ENCODE data around the gene PDLIM3. TPM values are rescaled to one million over a fixed set of nuclear protein-coding genes. Genes with fewer than 3 reads are reported as not detected.

PDLIM3 gene
- total and polyA plus RNA-seq, 2 of the 4 experiments (the other 2 are of a cell fraction) = 6.4 to 11.7 TPM

DNA sequence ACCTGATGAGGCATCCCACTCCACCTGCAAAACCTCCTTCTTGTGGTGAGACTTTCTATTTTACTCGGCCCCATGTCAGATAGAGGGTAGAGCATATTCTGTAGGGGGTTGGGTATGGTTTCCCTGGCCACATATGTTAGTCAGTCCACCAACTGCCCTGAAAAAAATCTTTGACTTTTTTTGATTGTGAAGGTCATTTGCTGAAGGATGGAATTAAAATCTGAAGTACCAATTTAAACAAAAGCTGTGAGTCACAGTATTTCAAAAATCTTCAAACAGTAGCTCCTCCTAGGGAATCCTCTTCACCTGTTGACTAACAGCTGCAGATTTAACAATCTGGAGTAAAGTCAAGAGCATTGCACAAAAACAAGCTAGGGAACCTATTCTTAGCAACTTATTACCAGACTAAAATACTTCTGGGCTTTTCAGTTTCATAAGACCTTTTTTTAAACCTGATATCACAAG lies 55.8 kb downstream of the PDLIM3 start:
- Histone ChIP-seq H4K5ac (ENCODE audit: low read depth, low read length) (no peak overlapping the region), H3K4me2 (ENCODE audit: low read depth, low read length) (no peak overlapping the region), H3K18ac (ENCODE audit: low read depth, low read length) (no peak overlapping the region), H3K14ac (replicated peaks; ENCODE audit: low read depth, low read length) (no peak overlapping the region), H4K91ac (ENCODE audit: insufficient read depth, low read depth, low read length) (no peak overlapping the region), H2BK120ac (ENCODE audit: low read depth, low read length) (no peak overlapping the region), H3K9ac (ENCODE audit: low read depth, low read length) (no peak overlapping the region), H3K27me3 (ENCODE audit: control insufficient read depth, insufficient read depth, low read length) (peaks cover 17% of the 10 kb centered on the region), H2AK9ac (replicated peaks; ENCODE audit: low read depth, low read length, poor library complexity) (no peak overlapping the region), H3K27ac (ENCODE audit: insufficient read depth, low read length) (no peak overlapping the region), H2BK20ac (ENCODE audit: low read depth, low read length) (no peak overlapping the region), H2AK5ac (ENCODE audit: low read depth, low read length) (no peak overlapping the region), H3K9me1 (ENCODE audit: insufficient read depth, low read length) (no peaks in the 10 kb centered on the region), H3K56ac (ENCODE audit: extremely low read depth, insufficient read depth, low read length) (no peak overlapping the region), H3K4me3 (ENCODE audit: insufficient read depth, low read depth, low read length) (no peak overlapping the region), H3K4me1 (ENCODE audit: control insufficient read depth, insufficient read depth, low read length) (no peaks in the 10 kb centered on the region), H3K4ac (ENCODE audit: low read depth, low read length) (no peak overlapping the region), H3K9me3 (ENCODE audit: control insufficient read depth, insufficient read depth, low read length) (no peaks in the 10 kb centered on the region), H3K36me3 (ENCODE audit: control insufficient read depth, insufficient read depth, low read length) (no peaks in the 10 kb centered on the region), H4K20me1 (ENCODE audit: insufficient read depth, low read length) (no peaks in the 10 kb centered on the region), H3K23ac (ENCODE audit: low read depth, low read length) (no peak overlapping the region), H4K8ac (ENCODE audit: low read depth in 2 of 2, low read length in 2 of 2) (no peak overlapping the region), H3K79me1 (ENCODE audit: low read depth in 1 of 2, low read length in 2 of 2) (no peaks in the 10 kb centered on the region), H2AFZ (replicated peaks; ENCODE audit: low read length, poor library complexity) (no peak overlapping the region), H2BK15ac (ENCODE audit: low read depth, low read length) (no peak overlapping the region), H2BK5ac (ENCODE audit: low read depth, low read length, poor library complexity, severe bottlenecking) (no peak overlapping the region)
- intact Hi-C loops (cut with micrococcal nuclease) = no loop called here
- DNase-seq (no peak), ATAC-seq (ENCODE audit: low read depth) (no peak)
- ChIA-PET POLR2A (ENCODE audit: unreplicated experiment) (no interaction called here), CTCF (interaction anchor here (0.5 kb wide), 1 partner anchor 8 kb away, joined by 3 read pairs; no protein-coding TSS in a partner anchor)
- no CpG with 5 or more reads among the region's 1 CpG for WGBS, 2 experiments (ENCODE audit: extremely low coverage in 2 of 2, insufficient read length in 1 of 2)
- in situ Hi-C loops (cut with MboI; ENCODE audit: low sequenced_read_pairs) = loop anchor here (25.0 kb wide), 1 partner anchor 558 kb away; no protein-coding TSS in a partner anchor
- BruUV-seq (replicated peaks) = no TSS peak
- no peak for TF ChIP-seq SMC3 (IDR thresholded peaks at IDR 0.05; ENCODE audit: low read depth, low read length)
- TF ChIP-seq NFE2L2 (IDR thresholded peaks at IDR 0.05; ENCODE audit: low read depth, low read length) = no peak
- no peak for TF ChIP-seq POLR2A (IDR thresholded peaks at IDR 0.05; ENCODE audit: low read depth, low read length)
- no peak for TF ChIP-seq MAZ (IDR thresholded peaks at IDR 0.05; ENCODE audit: borderline replicate concordance, low read depth, low read length)
- TF ChIP-seq MAFK (IDR thresholded peaks at IDR 0.05; ENCODE audit: low read depth, low read length) = no peak
- TF ChIP-seq CEBPB (IDR thresholded peaks at IDR 0.05; ENCODE audit: low read depth, low read length) = no peak
- no peak for TF ChIP-seq FOS (IDR thresholded peaks at IDR 0.05; ENCODE audit: low read depth, low read length)
- TF ChIP-seq CHD1 (IDR thresholded peaks at IDR 0.05; ENCODE audit: low read depth, low read length) = no peak
- dilution Hi-C loops (cut with HindIII; ENCODE audit: low sequenced_read_pairs, unreplicated experiment) = no loop called here

Data from IMR-90 (cell line).